HEK293 (cell line): ENCODE measurements around the gene KCNMA1.

Source experiments
- ZNF23 ChIP-seq: fragments of 450-650 bp; formaldehyde crosslinking; IDR thresholded peaks from 2 replicates; pipeline ENCODE4 v1.5.1; 2016; ENCODE audit warnings: missing biosample characterization, missing genetic modification characterization, borderline replicate concordance
- ZNF324 ChIP-seq: fragments of 450-650 bp; formaldehyde crosslinking; IDR thresholded peaks from 2 replicates; pipeline ENCODE4 v1.5.1; 2016; ENCODE audit warnings: missing biosample characterization, missing genetic modification characterization
- ZNF391 ChIP-seq: fragments of 450-650 bp; formaldehyde crosslinking; IDR thresholded peaks from 2 replicates; pipeline ENCODE4 v1.5.1; 2016; ENCODE audit warnings: low read depth, missing biosample characterization, missing genetic modification characterization, borderline replicate concordance
- TF ChIP-seq, protein P1 (sequence below): fragments of 450-650 bp; formaldehyde crosslinking; IDR thresholded peaks from 2 replicates; pipeline ENCODE4 v1.5.1; 2016; ENCODE audit warnings: missing biosample characterization, missing genetic modification characterization
- TF ChIP-seq, protein P2 (sequence below): fragments of 450-650 bp; formaldehyde crosslinking; IDR thresholded peaks from 2 replicates; pipeline ENCODE4 v1.5.1; 2016; ENCODE audit warnings: missing biosample characterization, missing genetic modification characterization
- TF ChIP-seq, protein P3 (sequence below): fragments of 450-650 bp; formaldehyde crosslinking; IDR thresholded peaks from 2 replicates; pipeline ENCODE4 v1.5.1; 2016; ENCODE audit warnings: missing biosample characterization, missing genetic modification characterization
- TF ChIP-seq, protein P4 (sequence below): fragments of 450-650 bp; formaldehyde crosslinking; IDR thresholded peaks from 2 replicates; pipeline ENCODE4 v1.5.1; 2016; ENCODE audit warnings: missing biosample characterization, missing genetic modification characterization
- TF ChIP-seq, protein P5 (sequence below): fragments of 450-650 bp; formaldehyde crosslinking; IDR thresholded peaks from 2 replicates; pipeline ENCODE4 v1.5.1; 2016; ENCODE audit warnings: missing biosample characterization, missing genetic modification characterization, low read depth

DNA sequence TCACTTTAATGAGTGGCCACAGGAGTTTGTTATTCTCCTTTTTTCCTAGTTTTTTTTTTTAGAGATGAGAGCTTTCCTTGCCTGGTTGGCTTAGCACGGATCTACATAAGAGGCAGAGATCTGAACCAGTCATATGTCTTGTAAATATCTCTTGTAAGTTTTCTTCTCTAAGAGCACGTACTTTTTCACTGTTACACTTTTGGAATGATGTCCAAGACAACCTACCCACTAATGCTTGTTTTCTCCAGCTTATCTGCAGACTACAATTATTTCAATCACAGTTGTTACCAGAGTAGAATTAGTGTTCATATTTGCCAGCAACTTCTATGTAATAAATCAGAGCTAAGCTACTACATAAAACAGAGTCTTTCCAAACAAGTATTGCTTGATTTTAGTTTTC is 444.6 kb downstream of the KCNMA1 start:
- TF ChIP-seq, protein P1, sequence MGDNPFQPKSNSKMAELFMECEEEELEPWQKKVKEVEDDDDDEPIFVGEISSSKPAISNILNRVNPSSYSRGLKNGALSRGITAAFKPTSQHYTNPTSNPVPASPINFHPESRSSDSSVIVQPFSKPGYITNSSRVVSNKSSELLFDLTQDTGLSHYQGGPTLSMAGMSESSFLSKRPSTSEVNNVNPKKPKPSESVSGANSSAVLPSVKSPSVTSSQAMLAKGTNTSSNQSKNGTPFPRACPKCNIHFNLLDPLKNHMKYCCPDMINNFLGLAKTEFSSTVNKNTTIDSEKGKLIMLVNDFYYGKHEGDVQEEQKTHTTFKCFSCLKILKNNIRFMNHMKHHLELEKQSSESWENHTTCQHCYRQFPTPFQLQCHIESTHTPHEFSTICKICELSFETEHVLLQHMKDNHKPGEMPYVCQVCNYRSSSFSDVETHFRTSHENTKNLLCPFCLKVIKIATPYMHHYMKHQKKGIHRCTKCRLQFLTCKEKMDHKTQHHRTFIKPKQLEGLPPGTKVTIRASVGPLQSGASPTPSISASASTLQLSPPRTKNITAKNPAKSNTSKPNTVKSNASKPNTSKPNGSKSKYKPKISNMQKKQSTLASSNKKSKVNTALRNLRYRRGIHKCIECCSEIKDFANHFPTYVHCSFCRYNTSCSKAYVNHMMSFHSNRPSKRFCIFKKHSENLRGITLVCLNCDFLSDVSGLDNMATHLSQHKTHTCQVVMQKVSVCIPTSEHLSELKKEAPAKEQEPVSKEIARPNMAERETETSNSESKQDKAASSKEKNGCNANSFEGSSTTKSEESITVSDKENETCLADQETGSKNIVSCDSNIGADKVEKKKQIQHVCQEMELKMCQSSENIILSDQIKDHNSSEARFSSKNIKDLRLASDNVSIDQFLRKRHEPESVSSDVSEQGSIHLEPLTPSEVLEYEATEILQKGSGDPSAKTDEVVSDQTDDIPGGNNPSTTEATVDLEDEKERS (tag by site-specific recombination) = no peak
- TF ChIP-seq, protein P2, sequence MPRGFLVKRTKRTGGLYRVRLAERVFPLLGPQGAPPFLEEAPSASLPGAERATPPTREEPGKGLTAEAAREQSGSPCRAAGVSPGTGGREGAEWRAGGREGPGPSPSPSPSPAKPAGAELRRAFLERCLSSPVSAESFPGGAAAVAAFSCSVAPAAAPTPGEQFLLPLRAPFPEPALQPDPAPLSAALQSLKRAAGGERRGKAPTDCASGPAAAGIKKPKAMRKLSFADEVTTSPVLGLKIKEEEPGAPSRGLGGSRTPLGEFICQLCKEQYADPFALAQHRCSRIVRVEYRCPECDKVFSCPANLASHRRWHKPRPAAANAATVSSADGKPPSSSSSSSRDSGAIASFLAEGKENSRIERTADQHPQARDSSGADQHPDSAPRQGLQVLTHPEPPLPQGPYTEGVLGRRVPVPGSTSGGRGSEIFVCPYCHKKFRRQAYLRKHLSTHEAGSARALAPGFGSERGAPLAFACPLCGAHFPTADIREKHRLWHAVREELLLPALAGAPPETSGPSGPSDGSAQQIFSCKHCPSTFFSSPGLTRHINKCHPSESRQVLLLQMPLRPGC (tag by site-specific recombination) = no peak
- TF ChIP-seq, protein P3, sequence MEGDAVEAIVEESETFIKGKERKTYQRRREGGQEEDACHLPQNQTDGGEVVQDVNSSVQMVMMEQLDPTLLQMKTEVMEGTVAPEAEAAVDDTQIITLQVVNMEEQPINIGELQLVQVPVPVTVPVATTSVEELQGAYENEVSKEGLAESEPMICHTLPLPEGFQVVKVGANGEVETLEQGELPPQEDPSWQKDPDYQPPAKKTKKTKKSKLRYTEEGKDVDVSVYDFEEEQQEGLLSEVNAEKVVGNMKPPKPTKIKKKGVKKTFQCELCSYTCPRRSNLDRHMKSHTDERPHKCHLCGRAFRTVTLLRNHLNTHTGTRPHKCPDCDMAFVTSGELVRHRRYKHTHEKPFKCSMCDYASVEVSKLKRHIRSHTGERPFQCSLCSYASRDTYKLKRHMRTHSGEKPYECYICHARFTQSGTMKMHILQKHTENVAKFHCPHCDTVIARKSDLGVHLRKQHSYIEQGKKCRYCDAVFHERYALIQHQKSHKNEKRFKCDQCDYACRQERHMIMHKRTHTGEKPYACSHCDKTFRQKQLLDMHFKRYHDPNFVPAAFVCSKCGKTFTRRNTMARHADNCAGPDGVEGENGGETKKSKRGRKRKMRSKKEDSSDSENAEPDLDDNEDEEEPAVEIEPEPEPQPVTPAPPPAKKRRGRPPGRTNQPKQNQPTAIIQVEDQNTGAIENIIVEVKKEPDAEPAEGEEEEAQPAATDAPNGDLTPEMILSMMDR = no peak
- TF ChIP-seq ZNF324 (tag by site-specific recombination) (no peak), ZNF391 (no peak), ZNF23 (tag by site-specific recombination) (no peak)
- TF ChIP-seq, protein P4, sequence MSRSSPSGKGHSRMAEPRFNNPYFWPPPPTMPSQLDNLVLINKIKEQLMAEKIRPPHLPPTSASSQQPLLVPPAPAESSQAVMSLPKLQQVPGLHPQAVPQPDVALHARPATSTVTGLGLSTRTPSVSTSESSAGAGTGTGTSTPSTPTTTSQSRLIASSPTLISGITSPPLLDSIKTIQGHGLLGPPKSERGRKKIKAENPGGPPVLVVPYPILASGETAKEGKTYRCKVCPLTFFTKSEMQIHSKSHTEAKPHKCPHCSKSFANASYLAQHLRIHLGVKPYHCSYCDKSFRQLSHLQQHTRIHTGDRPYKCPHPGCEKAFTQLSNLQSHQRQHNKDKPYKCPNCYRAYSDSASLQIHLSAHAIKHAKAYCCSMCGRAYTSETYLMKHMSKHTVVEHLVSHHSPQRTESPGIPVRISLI (tag by site-specific recombination) = no peak
- TF ChIP-seq, protein P5, sequence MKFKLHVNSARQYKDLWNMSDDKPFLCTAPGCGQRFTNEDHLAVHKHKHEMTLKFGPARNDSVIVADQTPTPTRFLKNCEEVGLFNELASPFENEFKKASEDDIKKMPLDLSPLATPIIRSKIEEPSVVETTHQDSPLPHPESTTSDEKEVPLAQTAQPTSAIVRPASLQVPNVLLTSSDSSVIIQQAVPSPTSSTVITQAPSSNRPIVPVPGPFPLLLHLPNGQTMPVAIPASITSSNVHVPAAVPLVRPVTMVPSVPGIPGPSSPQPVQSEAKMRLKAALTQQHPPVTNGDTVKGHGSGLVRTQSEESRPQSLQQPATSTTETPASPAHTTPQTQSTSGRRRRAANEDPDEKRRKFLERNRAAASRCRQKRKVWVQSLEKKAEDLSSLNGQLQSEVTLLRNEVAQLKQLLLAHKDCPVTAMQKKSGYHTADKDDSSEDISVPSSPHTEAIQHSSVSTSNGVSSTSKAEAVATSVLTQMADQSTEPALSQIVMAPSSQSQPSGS (tag by site-specific recombination) = no peak
